Activated CD4-positive, alpha-beta T cell treated with anti-CD3 and anti-CD28 coated beads for 1 hour (primary cell): ENCODE results near the gene CCDC93.
"Not testable (repeated sequence)": the region's sequence is repeated elsewhere in the genome, so short reads cannot be mapped to it uniquely, and the experiment has no call there.

Experiments
- DNase-seq: peaks from one replicate; pipeline ENCODE4 v3.0.0-alpha.2; 2020

The CCDC93 gene

DNA sequence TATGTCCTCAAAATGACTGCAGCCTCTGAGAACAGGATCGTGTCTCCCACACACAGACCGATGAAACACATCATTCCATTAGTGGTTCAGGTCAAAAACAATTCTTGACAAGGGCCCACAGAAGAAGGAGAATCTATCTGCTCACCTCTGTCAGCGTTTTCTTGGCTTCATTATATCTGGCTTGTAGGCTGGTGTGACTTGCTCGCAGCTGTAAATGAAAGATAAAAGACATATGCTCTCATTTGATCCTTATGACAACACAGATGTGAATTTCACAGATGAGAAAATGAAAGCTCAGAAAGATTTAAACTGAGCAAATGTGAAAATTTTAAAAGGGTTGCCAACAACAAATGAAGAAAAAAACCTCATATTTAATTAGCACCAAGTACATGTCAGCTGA is 61.6 kb downstream of the CCDC93 start:
- DNase-seq, result no peak

DNA sequence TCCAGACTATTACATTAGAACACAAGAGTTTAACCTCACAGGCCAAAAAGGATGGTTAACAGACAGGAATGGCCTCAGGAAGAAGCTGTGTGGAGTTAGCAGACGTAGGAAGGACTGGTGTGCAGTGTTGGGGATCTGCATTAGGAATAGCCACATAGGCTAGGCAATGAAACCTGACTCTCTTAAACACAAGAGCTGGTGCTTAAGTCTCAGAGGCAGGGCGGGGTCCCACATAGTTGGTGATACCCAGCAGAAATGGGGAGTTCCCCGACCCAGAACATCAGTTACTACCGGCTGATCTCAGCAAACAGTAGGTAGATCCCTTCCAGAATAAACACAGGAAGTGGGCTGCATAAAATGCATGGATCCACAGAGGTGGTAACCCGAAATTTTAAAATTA is 64.1 kb downstream of the CCDC93 start:
- no peak for DNase-seq

DNA sequence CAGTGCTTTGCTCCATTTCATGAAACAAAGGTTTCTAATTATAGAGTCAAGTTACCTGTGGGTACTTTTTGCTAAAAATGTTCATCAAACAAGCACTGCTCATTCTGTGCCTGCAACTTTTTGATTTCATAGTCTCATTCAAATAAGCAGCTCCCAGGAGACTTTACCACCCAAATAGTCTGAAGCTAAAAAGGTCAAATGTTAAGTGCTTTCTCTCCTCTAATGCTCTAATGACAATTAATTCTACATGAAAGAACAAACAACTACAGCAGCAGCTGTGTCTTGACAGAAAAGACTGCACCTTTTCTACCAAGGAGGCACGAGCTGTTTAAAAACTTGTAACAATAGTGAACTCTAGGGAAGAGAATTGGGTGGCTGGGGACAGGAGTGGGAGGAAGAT is 65.3 kb downstream of the CCDC93 start:
- no peak for DNase-seq

DNA sequence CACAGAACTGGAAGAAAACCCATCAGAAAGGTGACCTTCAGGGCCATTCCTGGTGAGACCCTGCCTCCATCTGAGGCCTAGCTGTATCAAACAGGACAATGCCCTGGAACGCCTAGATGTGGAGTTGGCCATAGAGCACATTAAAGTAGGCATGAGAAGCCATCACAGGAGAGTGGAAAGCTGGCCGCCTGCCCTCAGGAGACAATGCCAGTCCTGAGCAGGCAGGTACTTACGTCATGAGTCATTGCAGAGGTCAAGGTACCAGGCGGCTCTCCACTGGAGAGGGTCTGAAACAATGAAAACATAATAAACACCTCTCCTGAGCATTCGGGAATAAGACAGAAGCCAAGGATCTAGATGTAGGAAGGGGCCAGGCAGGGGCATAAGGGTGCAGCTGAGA is 68.6 kb downstream of the CCDC93 start:
- no peak for DNase-seq

DNA sequence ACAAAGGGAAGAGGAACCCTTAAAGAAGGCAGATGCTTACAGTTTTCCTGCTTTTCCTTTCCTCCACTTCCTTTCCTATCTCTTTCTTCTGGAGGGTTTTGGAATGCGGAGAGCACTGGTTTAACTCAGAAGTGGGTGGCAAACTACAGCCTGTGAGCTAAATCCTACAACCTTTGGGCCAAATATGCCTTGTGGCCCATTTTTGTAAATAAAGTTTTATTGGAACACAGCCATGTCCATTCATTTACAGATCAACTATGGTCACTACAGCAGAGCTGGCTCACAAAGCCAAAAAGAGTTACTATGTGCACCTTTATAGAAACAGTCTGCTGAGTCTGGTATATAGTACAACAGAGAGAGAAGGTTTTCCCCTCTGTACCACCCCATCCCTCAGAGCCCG is 69.1 kb downstream of the CCDC93 start:
- no peak for DNase-seq

DNA sequence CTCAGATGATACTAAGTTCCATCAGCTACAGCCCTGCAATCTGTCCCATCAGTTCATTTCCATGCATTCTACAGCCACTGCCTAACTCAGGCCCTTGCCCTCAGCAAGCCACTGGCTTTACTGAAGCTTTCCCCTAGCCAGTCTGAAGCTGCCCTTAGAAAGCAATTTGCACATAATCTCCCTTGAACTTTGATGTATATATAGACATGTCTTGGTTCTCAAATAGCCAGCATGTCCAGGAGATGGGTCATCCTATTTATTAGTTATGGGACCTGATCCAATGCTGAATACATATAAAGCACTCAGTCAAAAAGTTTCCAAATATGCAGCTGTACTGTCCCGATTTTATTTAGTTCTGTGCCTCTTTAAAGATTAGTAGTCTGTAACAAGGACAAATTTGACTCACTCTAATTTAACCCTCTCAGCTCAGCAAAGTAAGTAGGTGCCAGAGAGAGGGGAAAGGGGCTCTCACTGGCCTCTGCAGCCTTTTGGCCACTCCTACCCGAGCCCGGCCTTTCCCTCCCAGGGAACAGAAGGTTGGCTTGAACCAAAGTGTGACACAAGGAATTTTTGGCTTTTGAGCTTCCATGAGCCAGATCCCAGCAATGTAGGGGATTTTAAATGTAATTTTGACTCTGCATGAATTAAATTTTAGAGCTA is 70.7 kb downstream of the CCDC93 start:
- DNase-seq, result no peak

DNA sequence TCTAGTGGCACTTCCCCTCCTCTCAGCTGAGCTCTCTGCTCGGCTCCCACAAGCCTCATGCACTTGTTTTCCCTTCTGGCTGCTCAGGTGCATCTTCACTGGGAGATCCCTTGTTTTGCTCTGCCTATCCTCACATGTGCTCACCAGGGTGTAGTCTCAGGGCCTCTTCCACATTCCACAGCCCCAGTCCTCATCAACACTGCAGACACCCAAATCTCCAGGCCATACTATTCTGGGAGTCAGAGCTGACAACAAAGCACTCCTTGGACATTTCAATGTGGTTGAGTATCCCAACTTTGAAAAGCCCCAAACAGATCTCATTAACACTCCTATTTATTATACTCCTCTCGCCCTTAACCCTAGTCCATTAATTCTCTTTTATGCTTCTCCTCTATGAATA is 71.3 kb downstream of the CCDC93 start:
- DNase-seq, result no peak

DNA sequence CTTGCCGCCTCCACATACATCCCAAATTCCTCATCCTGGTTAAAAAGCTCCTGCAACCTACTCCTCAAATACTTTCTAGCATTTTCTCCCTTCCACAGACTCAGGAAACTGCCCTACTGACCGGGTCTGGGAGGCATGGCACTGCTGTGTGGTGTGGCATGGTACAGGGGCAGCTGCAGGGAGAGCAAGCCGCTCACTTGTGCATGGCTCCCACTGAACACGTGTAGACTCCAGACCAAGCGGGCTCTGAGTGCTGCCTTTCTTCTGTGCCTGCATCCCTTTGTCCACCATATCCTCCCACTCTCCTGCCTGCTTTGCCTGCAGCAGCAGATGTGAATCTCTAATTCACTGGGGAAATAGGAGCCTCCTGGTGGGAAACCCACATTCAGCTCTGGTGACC is 72.2 kb downstream of the CCDC93 start:
- no peak for DNase-seq

DNA sequence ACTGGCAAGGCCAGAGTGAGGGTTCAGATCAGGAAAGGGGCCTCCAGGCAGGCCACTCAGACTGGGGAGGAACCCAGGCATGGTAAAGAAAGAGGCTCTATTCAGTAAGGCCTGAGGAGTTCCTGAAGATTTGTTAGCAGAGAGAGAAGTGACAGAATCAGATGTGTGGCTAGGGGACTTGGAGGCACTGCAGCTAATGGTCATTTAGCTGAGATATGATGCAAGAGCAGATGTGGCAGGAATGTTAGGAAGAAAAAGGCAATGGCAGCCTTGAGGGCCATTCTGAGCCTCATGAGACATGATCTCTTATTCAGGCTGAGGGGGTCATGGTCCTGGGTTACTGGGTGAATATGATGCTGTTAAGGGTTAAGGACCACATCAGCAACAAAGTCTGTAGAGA is 73.4 kb downstream of the CCDC93 start:
- no peak for DNase-seq

DNA sequence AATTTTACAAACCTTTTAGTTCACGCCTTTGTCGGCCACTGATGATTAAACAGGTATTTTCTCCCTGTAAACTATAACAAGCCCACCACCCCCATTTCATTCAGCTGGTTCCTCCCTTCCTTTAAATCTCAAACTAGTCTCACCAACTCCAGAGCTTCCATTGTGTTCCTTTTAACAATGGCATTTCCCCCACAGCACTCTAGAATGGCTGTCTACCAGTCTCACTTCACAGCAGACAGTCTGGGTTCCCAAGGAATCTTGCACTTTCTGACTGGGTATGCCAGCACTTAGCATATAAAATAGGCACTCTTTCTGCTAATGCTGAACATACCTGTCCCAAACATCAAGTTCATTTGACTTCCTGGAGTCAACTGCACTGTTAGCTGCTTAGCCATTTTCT is 75.3 kb downstream of the CCDC93 start:
- no peak for DNase-seq

DNA sequence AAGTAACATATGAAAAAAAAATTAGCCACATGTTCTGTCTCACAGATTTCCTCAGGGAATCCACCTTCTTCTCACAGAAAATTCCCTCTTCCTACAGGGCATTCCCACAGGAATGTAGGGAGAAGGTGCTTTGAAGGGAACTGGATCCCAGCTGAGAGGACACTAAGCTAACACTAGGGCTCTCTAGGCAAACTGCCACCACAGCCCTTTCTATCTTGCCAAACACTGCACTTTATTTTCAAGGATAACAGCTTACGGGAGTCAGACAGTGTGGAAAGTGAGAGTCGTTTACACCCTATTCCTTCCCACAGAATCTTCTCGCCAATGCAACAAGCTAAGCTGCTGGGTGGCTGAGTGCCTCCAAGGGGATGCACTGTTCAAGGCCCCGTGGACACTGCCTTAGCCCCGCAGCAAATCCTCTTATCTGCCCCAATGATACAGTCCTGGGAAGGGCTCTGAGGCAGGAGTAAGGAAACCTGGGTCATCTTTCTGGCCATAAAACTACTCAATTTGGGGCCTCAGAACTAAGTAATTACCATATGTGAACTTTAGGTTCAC is 76.9 kb downstream of the CCDC93 start:
- DNase-seq, result no peak

DNA sequence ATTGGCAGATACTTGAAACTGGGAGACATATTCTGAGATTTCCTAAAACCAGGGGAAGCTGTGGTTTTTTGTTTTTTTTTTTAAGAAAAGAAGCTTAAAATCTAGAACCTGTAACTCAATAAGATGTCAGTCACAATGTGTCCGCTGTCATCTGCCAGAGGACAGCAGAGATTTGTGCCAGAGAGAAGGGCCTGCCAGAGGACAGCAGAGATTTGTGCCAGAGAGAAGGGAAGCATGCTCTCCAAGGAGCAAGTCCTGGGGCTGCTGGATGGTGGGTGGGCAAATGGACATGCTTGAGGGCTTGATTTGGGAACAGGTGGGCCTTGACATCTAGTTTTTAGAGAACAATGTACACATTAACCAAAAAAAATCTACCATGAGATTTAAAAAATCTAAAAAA is 77.9 kb downstream of the CCDC93 start:
- DNase-seq, result no peak

DNA sequence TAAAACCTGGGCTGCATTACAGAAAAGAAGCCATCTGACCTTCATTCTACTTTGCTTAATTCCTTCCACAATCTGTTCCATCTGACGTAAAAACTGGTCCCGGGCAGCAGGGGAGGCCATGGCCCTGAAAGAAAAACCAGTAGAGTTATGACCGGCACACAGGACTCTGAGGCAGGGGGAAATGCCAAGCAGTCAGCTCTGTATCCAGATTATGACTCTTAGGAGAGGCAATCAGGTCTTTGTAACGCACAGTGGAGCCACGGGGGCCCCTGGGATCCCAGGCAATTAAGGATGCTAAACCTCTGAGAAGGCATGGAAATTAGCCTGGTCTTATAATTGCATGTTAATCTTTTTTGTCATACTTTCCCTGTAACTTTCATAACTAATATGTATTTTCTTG is 78.4 kb downstream of the CCDC93 start:
- DNase-seq, result no peak

DNA sequence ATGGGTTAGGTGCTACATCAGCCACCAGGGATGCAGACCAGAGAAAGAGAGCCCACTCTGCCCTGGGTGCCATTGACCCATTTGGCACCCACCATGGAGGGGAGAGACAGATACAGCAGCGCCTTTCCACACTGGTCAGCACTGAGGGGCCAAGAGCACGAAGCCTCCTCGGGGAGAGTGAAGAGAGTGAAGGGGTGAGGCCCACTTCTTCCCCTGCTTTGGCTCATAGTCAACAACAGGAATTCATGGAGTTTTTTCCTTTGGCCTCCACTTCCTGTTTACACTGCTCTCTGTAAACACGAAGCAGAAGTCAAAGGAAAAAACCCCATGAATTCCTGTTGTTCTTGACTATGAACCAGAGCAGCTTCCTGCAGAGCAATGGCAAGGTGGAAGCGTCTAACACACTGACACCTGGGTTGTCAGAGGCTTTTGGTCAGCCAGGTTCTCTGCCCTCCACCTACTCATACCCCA is 80.0 kb downstream of the CCDC93 start:
- no peak for DNase-seq

DNA sequence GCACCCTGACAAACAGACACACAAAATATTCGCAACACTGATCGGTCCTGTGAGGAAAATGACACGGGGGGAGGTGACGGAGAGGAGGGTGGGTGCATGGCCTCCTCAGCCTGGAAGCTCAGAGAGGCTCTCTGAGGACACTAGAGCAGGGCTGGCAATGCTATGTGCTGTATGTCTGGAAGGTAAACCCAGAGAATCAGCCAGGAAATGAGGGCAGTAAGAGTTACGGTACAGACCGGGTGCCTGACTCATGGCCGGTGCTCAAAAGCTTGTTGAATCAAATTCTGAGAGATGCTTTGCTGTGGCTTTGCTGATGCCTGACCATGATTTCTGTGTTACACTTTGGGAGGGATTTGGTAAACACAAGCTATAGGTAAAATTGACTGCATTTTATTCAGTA is 81.9 kb downstream of the CCDC93 start:
- DNase-seq, result no peak

DNA sequence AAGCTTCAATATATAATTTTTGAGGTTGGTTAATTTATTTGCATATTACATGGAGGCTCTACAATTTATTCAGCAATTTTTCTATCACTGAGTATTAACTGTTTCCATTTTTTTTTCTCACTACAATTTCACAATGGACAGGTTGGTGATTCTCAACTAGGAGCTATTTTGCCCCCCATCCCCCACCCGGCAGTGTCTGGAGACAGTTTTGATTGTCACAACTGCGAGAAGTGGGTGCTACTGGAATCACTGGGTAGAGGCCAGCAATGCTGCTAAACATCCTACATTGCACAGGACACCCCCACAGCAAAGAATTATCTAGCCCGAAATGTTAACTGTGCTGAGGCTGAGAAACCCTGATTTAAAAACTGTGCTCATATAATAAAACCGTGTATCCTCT is 82.6 kb downstream of the CCDC93 start:
- no peak for DNase-seq

DNA sequence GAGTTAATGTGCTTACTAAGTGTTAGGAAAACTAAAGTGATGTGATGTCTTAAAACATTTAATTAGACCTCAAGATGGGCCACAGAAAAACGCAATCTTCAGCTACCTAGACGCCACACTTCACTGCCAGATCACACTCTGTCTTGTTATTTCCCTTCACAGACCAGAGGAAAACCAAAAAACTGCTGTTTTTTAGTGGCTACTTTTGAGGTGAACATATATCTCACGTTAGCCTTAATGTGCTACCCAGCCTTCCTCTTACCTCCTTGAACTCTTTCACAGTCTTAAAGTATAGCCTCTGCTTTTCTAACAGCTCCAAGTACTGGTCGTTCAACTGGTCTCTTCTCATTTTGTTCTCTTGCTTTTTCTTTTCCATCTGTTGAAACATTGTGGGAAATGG is 83.1 kb downstream of the CCDC93 start:
- no peak for DNase-seq

DNA sequence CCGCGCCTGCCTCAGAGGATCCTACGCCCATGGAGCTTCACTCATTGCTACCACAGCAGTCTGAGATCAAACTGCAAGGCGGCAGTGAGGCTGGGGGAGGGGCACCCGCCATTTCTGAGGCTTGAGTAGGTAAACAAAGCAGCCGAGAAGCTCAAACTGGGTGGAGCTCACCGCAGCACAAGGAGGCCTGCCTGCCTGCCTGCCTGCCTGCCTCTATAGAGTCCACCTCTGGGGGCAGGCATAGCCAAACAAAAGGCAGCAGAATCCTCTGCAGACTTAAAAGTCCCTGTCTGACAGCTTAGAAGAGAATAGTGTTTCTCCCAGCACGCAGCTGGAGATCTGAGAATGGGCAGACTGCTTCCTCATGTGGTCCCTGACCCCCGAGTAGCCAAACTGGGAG is 90.4 kb downstream of the CCDC93 start:
- DNase-seq, result not testable (repeated sequence)

DNA sequence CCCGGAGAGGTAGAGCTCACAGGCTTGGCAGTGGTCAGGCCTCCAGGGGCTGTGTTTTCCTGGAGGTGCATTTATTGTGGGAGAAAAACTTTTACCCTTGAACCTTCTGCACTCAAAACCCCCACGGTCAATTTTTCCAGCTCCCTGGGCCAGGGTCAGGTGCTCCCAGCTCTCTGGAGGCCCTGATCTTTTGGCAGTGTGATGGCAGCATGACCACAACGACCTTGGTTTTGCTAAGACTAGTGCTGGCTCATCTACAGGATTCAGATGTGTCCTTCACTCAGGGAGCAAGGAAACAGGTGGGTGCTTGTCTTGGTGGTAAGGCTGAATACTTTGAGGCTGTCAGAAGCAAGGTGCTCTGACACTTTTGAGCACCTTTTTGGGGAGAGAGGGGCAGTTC is 92.3 kb downstream of the CCDC93 start:
- no peak for DNase-seq

DNA sequence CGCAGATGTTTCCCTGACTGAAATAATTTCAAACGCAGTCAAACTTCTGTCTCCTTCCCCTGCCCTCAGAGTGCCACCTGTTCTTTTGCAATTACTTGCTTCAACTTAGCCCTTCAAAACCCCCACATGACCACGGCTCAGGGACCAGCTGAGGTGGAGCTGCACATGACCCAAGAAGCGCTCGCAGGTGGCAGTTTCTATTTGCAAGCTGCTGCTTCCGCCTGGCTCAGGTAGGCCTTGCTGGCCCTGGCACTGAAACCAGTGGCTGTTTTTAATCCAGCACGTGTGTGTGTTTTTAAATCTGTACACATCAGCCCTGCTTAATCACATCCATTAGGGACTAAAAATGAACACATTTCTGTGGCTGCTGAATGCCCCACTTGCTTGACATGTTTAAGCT is 95.3 kb downstream of the CCDC93 start:
- DNase-seq, result no peak

DNA sequence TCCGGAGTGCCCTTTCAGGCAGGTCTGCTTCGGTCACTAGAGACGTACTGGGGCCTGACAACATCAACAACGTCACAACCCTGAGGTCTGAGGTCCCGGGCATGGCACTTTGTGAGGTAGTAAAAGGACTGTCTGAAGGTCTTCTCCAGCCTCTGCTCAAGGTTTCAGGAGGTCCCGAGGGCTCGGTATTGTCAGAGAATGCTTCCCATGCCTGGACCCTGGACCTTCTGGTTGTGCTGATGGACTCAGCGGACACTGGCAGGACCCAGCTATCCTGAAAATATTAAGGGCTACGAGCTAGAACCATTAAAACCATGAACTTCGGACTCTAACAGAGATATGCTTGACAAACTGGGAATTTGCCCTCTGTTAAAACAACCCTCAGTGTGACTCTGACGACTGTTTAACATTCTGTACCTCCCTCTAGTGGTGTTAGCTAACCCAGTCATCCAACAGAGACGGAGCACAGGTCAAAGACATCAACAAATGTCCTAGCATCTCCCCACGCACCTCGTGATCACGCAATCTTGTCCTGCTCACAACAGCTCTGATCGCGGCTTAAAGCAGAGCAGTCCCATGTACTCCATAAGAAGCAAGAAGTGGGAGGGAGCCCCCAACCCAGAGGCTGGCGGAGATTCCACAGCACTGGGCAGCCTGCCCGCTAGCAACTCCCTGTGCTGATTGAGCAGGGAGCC is 96.5 kb downstream of the CCDC93 start:
- no peak for DNase-seq

DNA sequence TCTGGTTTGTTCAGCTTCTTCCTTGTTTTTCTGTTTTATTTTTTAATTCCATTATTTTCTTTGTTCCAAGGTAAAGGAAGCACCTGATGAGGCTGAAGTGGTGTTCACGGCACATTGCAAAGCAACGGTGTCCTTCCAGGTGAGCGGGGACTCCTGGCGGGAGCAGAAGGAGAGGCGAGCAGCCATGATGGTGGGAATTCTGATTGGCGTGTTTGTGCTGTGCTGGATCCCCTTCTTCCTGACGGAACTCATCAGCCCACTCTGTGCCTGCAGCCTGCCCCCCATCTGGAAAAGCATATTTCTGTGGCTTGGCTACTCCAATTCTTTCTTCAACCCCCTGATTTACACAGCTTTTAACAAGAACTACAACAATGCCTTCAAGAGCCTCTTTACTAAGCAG is 110.9 kb downstream of the CCDC93 start:
- DNase-seq, result no peak

DNA sequence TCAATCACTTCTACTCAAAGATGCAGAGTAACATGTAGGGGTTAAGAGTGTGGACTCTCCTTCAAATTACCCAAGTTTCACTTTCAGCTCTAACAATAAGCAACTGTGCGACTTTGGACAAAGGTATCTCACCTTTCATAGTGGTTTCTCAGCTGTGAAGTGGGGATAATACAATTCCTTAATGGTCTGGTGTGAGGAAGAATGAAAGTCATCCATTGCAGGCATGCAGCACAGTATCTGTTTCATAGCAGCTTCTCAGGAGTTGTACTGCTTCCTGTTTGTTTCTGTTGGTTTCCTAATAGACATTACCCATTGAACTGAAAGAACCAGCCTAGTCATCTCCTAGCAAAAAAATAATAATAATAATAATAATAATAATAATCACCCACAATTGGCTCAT is 125.0 kb downstream of the CCDC93 start:
- DNase-seq, result no peak

DNA sequence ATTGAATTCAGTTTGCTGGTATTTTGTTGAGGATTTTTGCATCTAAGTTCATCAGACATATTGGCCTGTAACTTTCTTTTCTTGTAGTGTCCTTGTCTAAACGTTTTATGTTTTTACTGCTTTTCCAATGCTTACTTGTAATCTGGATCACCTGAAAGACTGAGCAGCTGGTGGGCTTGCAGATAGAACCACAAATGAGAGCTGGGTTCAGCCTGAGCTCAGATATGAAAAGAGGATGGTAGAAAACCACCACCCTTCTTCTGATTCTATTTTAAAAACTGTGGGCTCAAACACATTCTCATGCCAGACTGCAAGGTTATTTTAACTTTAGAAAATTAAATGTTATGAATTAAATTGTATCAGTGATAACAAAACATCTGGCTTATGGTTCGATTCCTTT is 128.6 kb downstream of the CCDC93 start:
- no peak for DNase-seq

DNA sequence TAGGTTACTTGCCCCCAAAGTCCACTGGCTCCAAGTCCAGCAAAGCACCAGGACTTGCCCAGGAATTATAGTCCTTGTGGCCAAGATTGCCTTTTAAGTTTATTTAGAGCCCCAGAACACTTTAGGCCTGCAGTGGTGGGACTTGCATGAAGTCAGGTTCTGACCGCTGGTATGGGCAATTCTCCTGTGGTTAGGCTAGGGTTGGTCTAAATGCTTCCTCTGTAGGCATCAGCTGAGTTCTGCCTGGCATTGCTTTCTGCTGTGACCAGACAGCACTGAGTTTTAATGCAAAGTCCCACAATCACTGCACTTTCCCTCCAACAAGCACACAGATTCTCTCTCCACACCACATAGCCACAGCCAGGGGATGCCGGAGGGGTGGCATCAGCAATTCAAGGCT is 134.9 kb downstream of the CCDC93 start:
- no peak for DNase-seq
